BE2C (cell line): ENCODE measurements around the gene PXYLP1.

Source experiments
- DNase-seq: peaks from one replicate; pipeline ENCODE4 v3.0.0-alpha.2; 2020
- H3K27me3 ChIP-seq: fragments of 250-450 bp; sonication (Bioruptor Pico); 2 replicates; pipeline ENCODE4 v1.5.1; 2020; ENCODE audit warnings: mild to moderate bottlenecking
- H3K36me3 ChIP-seq: fragments of 250-450 bp; sonication (Bioruptor Pico); 2 replicates; pipeline ENCODE4 v1.5.1; 2020; ENCODE audit warnings: mild to moderate bottlenecking
- H3K4me1 ChIP-seq: fragments of 250-450 bp; sonication (Bioruptor Pico); 2 replicates; pipeline ENCODE4 v1.5.1; 2020
- H3K4me3 ChIP-seq: 2 replicates; pipeline ENCODE4 v1.5.1; 2011; ENCODE audit warnings: low read depth, low read length
- H3K9me3 ChIP-seq: fragments of 250-450 bp; sonication (Bioruptor Pico); 2 replicates; pipeline ENCODE4 v1.5.1; 2020
- TF ChIP-seq, protein P1 (sequence below): IDR thresholded peaks from 2 replicates; pipeline ENCODE4 v1.5.1; 2012; ENCODE audit warnings: mild to moderate bottlenecking, low read depth, low read length

The PXYLP1 gene

DNA sequence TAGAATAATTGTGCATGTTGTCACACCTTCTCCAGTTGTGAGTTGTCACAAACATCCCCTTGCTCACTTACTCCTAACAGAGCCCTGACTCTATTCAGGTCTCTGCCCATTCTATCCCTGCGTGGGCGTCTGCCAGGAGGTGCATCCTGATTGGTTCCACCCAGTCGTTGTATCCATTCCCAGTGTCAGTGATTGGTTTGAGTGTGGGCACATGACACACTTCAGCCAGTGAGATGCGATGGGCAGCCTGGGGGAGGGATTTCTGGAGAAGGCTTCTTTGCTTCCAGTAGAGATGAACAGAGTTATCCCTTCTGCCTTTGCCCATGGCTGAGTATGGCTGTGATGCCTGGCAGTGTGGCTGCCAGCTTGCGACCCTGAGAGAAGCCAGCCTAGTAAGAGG lies 18.7 kb downstream of the PXYLP1 start:
- H3K4me1 ChIP-seq, result 0 out of 2 replicates have a peak, but pooled peaks cover 2% of the 10 kb centered on the region
- no peak overlapping the region for H3K4me3 ChIP-seq
- TF ChIP-seq, protein P1, sequence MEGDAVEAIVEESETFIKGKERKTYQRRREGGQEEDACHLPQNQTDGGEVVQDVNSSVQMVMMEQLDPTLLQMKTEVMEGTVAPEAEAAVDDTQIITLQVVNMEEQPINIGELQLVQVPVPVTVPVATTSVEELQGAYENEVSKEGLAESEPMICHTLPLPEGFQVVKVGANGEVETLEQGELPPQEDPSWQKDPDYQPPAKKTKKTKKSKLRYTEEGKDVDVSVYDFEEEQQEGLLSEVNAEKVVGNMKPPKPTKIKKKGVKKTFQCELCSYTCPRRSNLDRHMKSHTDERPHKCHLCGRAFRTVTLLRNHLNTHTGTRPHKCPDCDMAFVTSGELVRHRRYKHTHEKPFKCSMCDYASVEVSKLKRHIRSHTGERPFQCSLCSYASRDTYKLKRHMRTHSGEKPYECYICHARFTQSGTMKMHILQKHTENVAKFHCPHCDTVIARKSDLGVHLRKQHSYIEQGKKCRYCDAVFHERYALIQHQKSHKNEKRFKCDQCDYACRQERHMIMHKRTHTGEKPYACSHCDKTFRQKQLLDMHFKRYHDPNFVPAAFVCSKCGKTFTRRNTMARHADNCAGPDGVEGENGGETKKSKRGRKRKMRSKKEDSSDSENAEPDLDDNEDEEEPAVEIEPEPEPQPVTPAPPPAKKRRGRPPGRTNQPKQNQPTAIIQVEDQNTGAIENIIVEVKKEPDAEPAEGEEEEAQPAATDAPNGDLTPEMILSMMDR, result no peak

DNA sequence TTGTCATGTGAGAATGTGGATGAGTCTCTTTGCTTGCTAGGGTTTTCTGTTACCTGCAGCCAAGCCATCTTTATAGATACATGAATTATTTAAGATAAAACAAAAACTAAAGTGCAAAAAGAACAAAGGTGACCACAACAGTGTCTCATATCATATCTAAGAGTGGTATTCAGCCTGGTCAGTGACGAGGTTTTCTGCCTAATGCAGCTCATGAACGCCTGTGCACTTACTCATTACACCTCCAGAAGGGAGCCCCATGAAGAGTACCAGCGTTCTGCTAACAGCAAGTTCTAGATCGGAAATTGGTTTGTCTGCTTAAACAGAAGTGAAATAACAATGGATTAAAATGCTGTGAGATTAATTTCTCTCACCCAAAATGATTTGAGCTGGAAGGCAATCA lies 19.2 kb downstream of the PXYLP1 start:
- Histone ChIP-seq H3K4me1 (0 out of 2 replicates have a peak, but pooled peaks cover 4% of the 10 kb centered on the region), H3K27me3 (no peaks in the 10 kb centered on the region), H3K9me3 (no peaks in the 10 kb centered on the region), H3K4me3 (no peak overlapping the region), H3K36me3 (peaks cover 6% of the 10 kb centered on the region; the same call in 1 of the 2 replicates)
- DNase-seq, result no peak
- TF ChIP-seq, protein P1, result no peak

More for the DNA sequence above, 18.7 kb downstream of the PXYLP1 start:
- Histone ChIP-seq H3K9me3 (no peaks in the 10 kb centered on the region), H3K27me3 (no peaks in the 10 kb centered on the region), H3K36me3 (peaks cover 6% of the 10 kb centered on the region; the same call in 1 of the 2 replicates)
- no peak for DNase-seq

DNA sequence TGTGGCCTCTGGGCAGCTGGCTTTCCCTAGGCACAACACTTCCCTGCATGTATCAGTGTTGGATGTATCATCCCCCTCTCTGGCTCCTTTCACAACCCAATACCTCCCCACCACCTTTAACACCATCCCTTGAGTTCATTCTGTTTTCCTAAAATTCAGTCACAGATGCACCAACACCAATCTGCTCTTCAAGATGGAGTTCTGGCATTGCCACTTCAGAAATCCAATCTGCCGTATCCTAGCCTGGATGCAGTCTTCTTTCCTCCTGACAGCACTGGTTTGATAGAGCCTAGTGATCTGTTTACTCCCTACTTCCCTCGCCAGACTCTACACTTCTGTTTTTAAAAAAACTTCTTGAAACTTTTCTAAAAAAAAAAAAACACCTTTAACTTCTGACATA lies 21.7 kb downstream of the PXYLP1 start:
- no peak for DNase-seq
- Histone ChIP-seq H3K36me3 (0 out of 2 replicates have a peak, but pooled peaks cover 8% of the 10 kb centered on the region), H3K4me1 (0 out of 2 replicates have a peak, but pooled peaks cover 4% of the 10 kb centered on the region), H3K9me3 (no peaks in the 10 kb centered on the region), H3K27me3 (no peaks in the 10 kb centered on the region), H3K4me3 (no peak overlapping the region)
- TF ChIP-seq, protein P1, result no peak

DNA sequence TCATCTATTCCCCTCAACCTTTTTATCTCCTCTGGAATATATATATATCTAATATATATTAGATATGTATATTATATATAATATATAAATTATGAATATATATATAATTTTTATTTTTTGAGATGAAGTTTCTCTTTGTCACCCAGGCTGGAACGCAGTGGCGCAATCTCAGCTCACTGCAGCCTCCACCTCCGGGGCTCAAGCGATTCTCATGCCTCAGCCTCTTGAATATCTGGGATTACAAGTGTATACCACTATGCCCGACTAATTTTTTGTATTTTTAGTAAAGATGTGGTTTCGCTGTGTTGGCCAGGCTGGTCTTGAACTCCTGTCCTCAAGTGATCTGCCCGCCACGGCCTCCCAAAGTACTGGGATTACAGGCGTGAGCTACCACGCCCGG lies 22.2 kb downstream of the PXYLP1 start:
- Histone ChIP-seq H3K27me3 (no peaks in the 10 kb centered on the region), H3K4me3 (no peak overlapping the region), H3K4me1 (0 out of 2 replicates have a peak, but pooled peaks cover 4% of the 10 kb centered on the region), H3K9me3 (no peaks in the 10 kb centered on the region), H3K36me3 (0 out of 2 replicates have a peak, but pooled peaks cover 8% of the 10 kb centered on the region)
- DNase-seq, result no peak
- TF ChIP-seq, protein P1, result no peak

DNA sequence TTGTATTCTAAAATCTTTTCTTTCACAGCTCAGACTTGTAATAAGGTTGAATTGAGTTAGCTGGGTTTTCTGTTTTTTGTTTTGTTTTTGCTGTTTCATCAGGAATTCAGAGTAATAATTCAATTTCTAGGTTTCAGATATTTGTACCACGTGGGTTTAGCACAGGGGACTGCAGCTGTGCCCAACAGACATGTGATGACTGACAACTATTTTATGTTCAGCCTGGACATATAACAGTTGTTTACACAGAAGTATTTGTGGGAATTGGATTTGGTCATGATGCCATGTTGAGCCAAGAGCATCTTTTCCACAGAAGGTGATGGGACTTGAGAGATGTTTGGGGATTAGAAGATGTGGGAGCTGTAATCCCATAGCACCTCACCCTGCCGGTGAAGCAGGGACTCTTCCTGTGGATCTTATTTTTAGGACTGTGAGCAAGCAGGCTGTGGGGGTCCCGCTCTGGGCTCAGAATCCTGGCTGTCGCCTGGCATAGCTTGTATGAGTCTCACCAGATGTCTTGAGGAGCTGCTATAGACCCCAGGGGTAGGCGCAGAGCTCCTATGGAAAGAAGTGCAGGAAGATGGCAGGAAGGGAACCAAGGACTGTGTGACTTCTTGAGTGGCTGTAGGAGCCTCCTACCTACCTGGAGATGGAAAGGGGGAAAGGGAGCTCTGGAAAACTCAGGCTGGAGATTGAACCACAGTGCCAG lies 23.7 kb downstream of the PXYLP1 start:
- H3K36me3 ChIP-seq, result peaks cover 10% of the 10 kb centered on the region
- no peak for DNase-seq
- H3K27me3 ChIP-seq, result no peaks in the 10 kb centered on the region
- no peaks in the 10 kb centered on the region for H3K9me3 ChIP-seq
- TF ChIP-seq, protein P1, result no peak
- H3K4me3 ChIP-seq, result no peak overlapping the region
- H3K4me1 ChIP-seq, result 0 out of 2 replicates have a peak, but pooled peaks cover 4% of the 10 kb centered on the region

DNA sequence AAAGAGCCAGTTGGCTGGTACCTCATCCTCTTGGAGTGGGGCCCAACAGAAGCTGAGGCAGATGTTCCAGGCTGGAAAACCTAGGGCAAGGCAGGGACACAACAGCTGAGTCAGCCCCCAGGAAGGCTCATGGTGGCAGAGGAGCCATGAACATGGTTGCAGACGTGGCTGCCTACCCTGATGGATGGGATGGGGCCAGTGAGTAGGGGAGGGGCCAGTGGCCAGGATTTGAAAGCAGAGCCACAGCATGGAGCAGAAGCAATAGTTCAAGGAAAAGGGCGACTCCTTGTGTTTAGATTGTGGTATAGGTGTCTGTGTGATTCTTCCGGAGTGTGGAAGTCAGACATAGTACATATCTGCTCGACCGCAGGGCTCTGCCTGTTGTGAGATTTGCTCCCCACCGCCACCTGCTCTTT lies 24.2 kb downstream of the PXYLP1 start:
- Histone ChIP-seq H3K4me3 (no peak overlapping the region), H3K36me3 (peaks cover 16% of the 10 kb centered on the region), H3K9me3 (no peaks in the 10 kb centered on the region), H3K27me3 (no peaks in the 10 kb centered on the region), H3K4me1 (0 out of 2 replicates have a peak, but pooled peaks cover 4% of the 10 kb centered on the region)
- TF ChIP-seq, protein P1, result peak; percentile 53
- DNase-seq, result peak; percentile 55
